HAP-1 (cell line): Measurements from ENCODE around the gene RAP1A.

Experiments
- DNase-seq, 2 experiments: peaks; one replicate each; pipeline ENCODE4 v3.0.0-alpha.2; 2016 to 2020; ENCODE audit warnings: low spot score in 2 of 2
- H3K27me3 ChIP-seq: fragments of 250-450 bp; sonication (Bioruptor Pico); 2 replicates; pipeline ENCODE4 v1.5.1; 2020; ENCODE audit warnings: low read depth, mild to moderate bottlenecking, moderate library complexity
- H3K36me3 ChIP-seq: fragments of 250-450 bp; sonication (Bioruptor Pico); replicated peaks from 2 replicates; pipeline ENCODE4 v1.5.1; 2020; ENCODE audit warnings: mild to moderate bottlenecking
- H3K4me1 ChIP-seq: fragments of 250-450 bp; sonication (Bioruptor Pico); 2 replicates; pipeline ENCODE4 v1.5.1; 2020; ENCODE audit warnings: mild to moderate bottlenecking
- H3K4me3 ChIP-seq: fragments of 250-450 bp; sonication (Bioruptor Pico); 2 replicates; pipeline ENCODE4 v1.5.1; 2020; ENCODE audit warnings: mild to moderate bottlenecking, moderate library complexity
- H3K9me3 ChIP-seq: fragments of 250-450 bp; sonication (Bioruptor Pico); 2 replicates; pipeline ENCODE4 v1.5.1; 2020; ENCODE audit warnings: mild to moderate bottlenecking, moderate library complexity
- in situ Hi-C: fragments of 300-500 bp; cut with MboI; formaldehyde crosslinking; loops from 3 replicates; pipeline ENCODE4 v1.14.3; 2020; ENCODE audit warnings: low sequenced_read_pairs, inconsistent platforms, mixed read lengths

Gene RAP1A

GRCh38 chr1:111709986-111710385 lies 90.4 kb downstream of the RAP1A start:
- no peaks in the 10 kb centered on the region for H3K36me3 ChIP-seq
- H3K9me3 ChIP-seq: no peaks in the 10 kb centered on the region
- peaks cover 11% of the 10 kb centered on the region for H3K4me1 ChIP-seq
- no peak for DNase-seq
- H3K4me3 ChIP-seq: no peak overlapping the region
- no peaks in the 10 kb centered on the region for H3K27me3 ChIP-seq
- in situ Hi-C loops: no loop called here

GRCh38 chr1:111716333-111716732 lies 96.7 kb downstream of the RAP1A start:
- Histone ChIP-seq H3K9me3 (no peaks in the 10 kb centered on the region), H3K4me1 (no peaks in the 10 kb centered on the region), H3K27me3 (no peaks in the 10 kb centered on the region), H3K36me3 (no peaks in the 10 kb centered on the region), H3K4me3 (no peak overlapping the region)
- DNase-seq: no peak
- in situ Hi-C loops: no loop called here

GRCh38 chr1:111717450-111717849 lies 97.9 kb downstream of the RAP1A start:
- no peaks in the 10 kb centered on the region for H3K9me3 ChIP-seq
- DNase-seq: no peak
- no peaks in the 10 kb centered on the region for H3K36me3 ChIP-seq
- in situ Hi-C loops: no loop called here
- H3K4me3 ChIP-seq: no peak overlapping the region
- H3K4me1 ChIP-seq: no peaks in the 10 kb centered on the region
- no peaks in the 10 kb centered on the region for H3K27me3 ChIP-seq

GRCh38 chr1:111719135-111719534 lies 99.5 kb downstream of the RAP1A start:
- in situ Hi-C loops: no loop called here
- H3K27me3 ChIP-seq: no peaks in the 10 kb centered on the region
- no peaks in the 10 kb centered on the region for H3K9me3 ChIP-seq
- no peak overlapping the region for H3K4me3 ChIP-seq
- DNase-seq: no peak
- H3K4me1 ChIP-seq: no peaks in the 10 kb centered on the region
- H3K36me3 ChIP-seq: no peaks in the 10 kb centered on the region

GRCh38 chr1:111719674-111720132 lies 100.1 kb downstream of the RAP1A start:
- H3K36me3 ChIP-seq: no peaks in the 10 kb centered on the region
- in situ Hi-C loops: no loop called here
- H3K27me3 ChIP-seq: no peaks in the 10 kb centered on the region
- DNase-seq: no peak
- no peaks in the 10 kb centered on the region for H3K4me1 ChIP-seq
- H3K4me3 ChIP-seq: no peak overlapping the region
- no peaks in the 10 kb centered on the region for H3K9me3 ChIP-seq

GRCh38 chr1:111720274-111720976 lies 100.8 kb downstream of the RAP1A start:
- no peak for DNase-seq
- Histone ChIP-seq H3K4me3 (no peak overlapping the region), H3K4me1 (no peaks in the 10 kb centered on the region), H3K9me3 (no peaks in the 10 kb centered on the region), H3K36me3 (no peaks in the 10 kb centered on the region), H3K27me3 (no peaks in the 10 kb centered on the region)
- in situ Hi-C loops: no loop called here

GRCh38 chr1:111720977-111721786 lies 101.6 kb downstream of the RAP1A start:
- no peak for DNase-seq
- in situ Hi-C loops: no loop called here
- no peaks in the 10 kb centered on the region for H3K4me1 ChIP-seq

GRCh38 chr1:111723091-111723806 lies 103.7 kb downstream of the RAP1A start:
- DNase-seq: no peak
- in situ Hi-C loops: no loop called here
- no peak overlapping the region for H3K4me3 ChIP-seq
- H3K4me1 ChIP-seq: no peaks in the 10 kb centered on the region
- H3K27me3 ChIP-seq: no peaks in the 10 kb centered on the region
- H3K36me3 ChIP-seq: no peaks in the 10 kb centered on the region
- no peaks in the 10 kb centered on the region for H3K9me3 ChIP-seq

More at GRCh38 chr1:111720977-111721786, 101.6 kb downstream of the RAP1A start:
- H3K4me3 ChIP-seq: no peak overlapping the region
- no peaks in the 10 kb centered on the region for H3K27me3 ChIP-seq
- H3K36me3 ChIP-seq: no peaks in the 10 kb centered on the region
- H3K9me3 ChIP-seq: no peaks in the 10 kb centered on the region

- Histone ChIP-seq H3K36me3 (no peaks in the 10 kb centered on the region), H3K4me1 (no peaks in the 10 kb centered on the region), H3K27me3 (no peaks in the 10 kb centered on the region), H3K4me3 (no peak overlapping the region), H3K9me3 (no peaks in the 10 kb centered on the region)
- in situ Hi-C loops: no loop called here
- DNase-seq: no peak
Measured at GRCh38 chr1:111723871-111724270, 104.3 kb downstream of the RAP1A start.

- in situ Hi-C loops: no loop called here
Measured at GRCh38 chr1:111725192-111725591, 105.6 kb downstream of the RAP1A start.

GRCh38 chr1:111727056-111727455 lies 107.5 kb downstream of the RAP1A start:
- in situ Hi-C loops: no loop called here
- Histone ChIP-seq H3K4me1 (no peaks in the 10 kb centered on the region), H3K9me3 (no peaks in the 10 kb centered on the region), H3K4me3 (no peak overlapping the region), H3K36me3 (no peaks in the 10 kb centered on the region), H3K27me3 (no peaks in the 10 kb centered on the region)
- no peak for DNase-seq

More at GRCh38 chr1:111725192-111725591, 105.6 kb downstream of the RAP1A start:
- Histone ChIP-seq H3K27me3 (no peaks in the 10 kb centered on the region), H3K9me3 (no peaks in the 10 kb centered on the region), H3K4me1 (no peaks in the 10 kb centered on the region), H3K4me3 (no peak overlapping the region), H3K36me3 (no peaks in the 10 kb centered on the region)
- DNase-seq: no peak

GRCh38 chr1:111729271-111729921 lies 109.8 kb downstream of the RAP1A start:
- no peak for DNase-seq
- Histone ChIP-seq H3K9me3 (no peaks in the 10 kb centered on the region), H3K27me3 (no peaks in the 10 kb centered on the region), H3K4me1 (no peaks in the 10 kb centered on the region), H3K36me3 (no peaks in the 10 kb centered on the region), H3K4me3 (no peak overlapping the region)
- in situ Hi-C loops: no loop called here

GRCh38 chr1:111729946-111730681 lies 110.5 kb downstream of the RAP1A start:
- DNase-seq: no peak
- no peaks in the 10 kb centered on the region for H3K36me3 ChIP-seq
- no peaks in the 10 kb centered on the region for H3K9me3 ChIP-seq
- in situ Hi-C loops: no loop called here
- no peaks in the 10 kb centered on the region for H3K4me1 ChIP-seq
- no peak overlapping the region for H3K4me3 ChIP-seq
- H3K27me3 ChIP-seq: no peaks in the 10 kb centered on the region
